Kidney (tissue), 14 donors: ENCODE measurements around the gene CHST12. TPM values are rescaled to one million over a fixed set of nuclear protein-coding genes. Genes with fewer than 3 reads are reported as not detected.
A peak's percentile ranks its signal among the peaks of the same experiment; 100 is the strongest.

Source experiments
- DNase-seq, 5 donors: peaks; one replicate each; pipeline ENCODE4 v3.0.0-alpha.2; 2013 to 2020
- FAIRE-seq: peaks from 2 replicates; lab custom pipeline; 2012; peaks lifted over from hg19 to GRCh38; lab: Jason Lieb, UNC
- H3K27ac ChIP-seq, 2 donors: one replicate each; pipeline ENCODE4 v1.7.0; 2013; ENCODE audit warnings: low read depth in 2 of 2, low read length in 2 of 2, inconsistent platforms in 1 of 2
- H3K27me3 ChIP-seq: one replicate; pipeline ENCODE4 v1.7.1; 2013; ENCODE audit warnings: low read length, inconsistent platforms; ENCODE audit not compliant: control insufficient read depth, insufficient read depth
- H3K36me3 ChIP-seq, 3 donors: one replicate each; pipeline versions ENCODE4 v1.7.0 to v1.7.1; 2013; ENCODE audit warnings: low read length in 3 of 3, control low read depth in 1 of 3, inconsistent platforms in 1 of 3; ENCODE audit not compliant: insufficient read depth in 3 of 3, control insufficient read depth in 2 of 3
- H3K4me1 ChIP-seq, 3 donors: one replicate each; pipeline versions ENCODE4 v1.7.0 to v1.7.1; 2013; ENCODE audit warnings: low read length in 3 of 3, inconsistent platforms in 1 of 3, low read depth in 1 of 3; ENCODE audit not compliant: control insufficient read depth in 2 of 3, insufficient read depth in 2 of 3
- H3K4me3 ChIP-seq, 3 donors: one replicate each; pipeline versions ENCODE4 v1.7.0 to v1.8.1; 2013; ENCODE audit warnings: low read length in 3 of 3, control low read depth in 1 of 3, inconsistent platforms in 1 of 3
- H3K9ac ChIP-seq, 3 donors: one replicate each; pipeline versions ENCODE4 v1.7.0 to v1.7.1; 2013; ENCODE audit warnings: low read length in 3 of 3, control low read depth in 1 of 3, inconsistent platforms in 1 of 3
- H3K9me3 ChIP-seq, 3 donors: one replicate each; pipeline versions ENCODE4 v1.7.0 to v1.7.1; 2013; ENCODE audit warnings: low read length in 3 of 3, control low read depth in 1 of 3, inconsistent platforms in 1 of 3; ENCODE audit not compliant: control insufficient read depth in 2 of 3, insufficient read depth in 1 of 3
- CTCF ChIP-seq: IDR thresholded peaks from 3 replicates; pipeline ENCODE4 v1.5.1; 2012; ENCODE audit warnings: mild to moderate bottlenecking, moderate library complexity, borderline replicate concordance; ENCODE audit not compliant: insufficient read depth; ENCODE audit errors: extremely low read depth
- intact Hi-C: fragments of 100-400 bp; cut with DNase I; formaldehyde crosslinking; loops from one replicate; pipeline ENCODE4 v1.11.1; 2022
- polyA plus RNA-seq: library from polyadenylated mRNA; stranded (reverse); fragments of 350-450 nt; fragmentation: Illumina TruSeq; extraction: RNeasy Lipid Tissue Mini Kit (QIAGEN cat#74804); gene quantifications from one replicate; pipeline ENCODE4 v1.2.3, GENCODE V29; 2014; ENCODE audit warnings: low read depth, low replicate concordance; ENCODE audit not compliant: insufficient read depth
- total RNA-seq: library from RNA; stranded (reverse); fragmentation: NEBNext Ultra II Directional; extraction: Animal tissue kit (Norgen Biotek cat#: 25700); gene quantifications from one replicate; pipeline ENCODE4 v1.2.1, GENCODE V29; 2021
- donor health status: control.
- donor health status: control.
- donor health status: control.
- donor health status: control.
- donor health status: control.
- donor health status: DM: yes; HTN: yes; CAD: no.
- donor health status: Normal renal cell carcinoma (clear cell type).

Gene CHST12
- total and polyA plus RNA-seq, 2 donors from 2014 or later: 16.3 to 25.6 TPM

- Histone ChIP-seq H3K36me3 (no peaks in the 10 kb centered on the region), H3K9me3 (no peaks in the 10 kb centered on the region), H3K27me3 (no peaks in the 10 kb centered on the region), H3K9ac (no peak overlapping the region), H3K27ac (no peak overlapping the region), H3K4me3 (no peak overlapping the region), H3K4me1 (peaks cover 0 to 10% (median 0%) of the 10 kb centered on the region in 3 donors)
- intact Hi-C loops: no loop called here
- FAIRE-seq (no peak), DNase-seq (no peak)
- no peak for TF ChIP-seq CTCF
These were observed 77.8 kb downstream of the CHST12 start for GRCh38 chr7:2481195-2481594.

- FAIRE-seq (no peak), DNase-seq (peak in 2 of 5 donors; percentile 0 to 33)
- H3K27ac ChIP-seq: no peak overlapping the region
- no peak for TF ChIP-seq CTCF
- H3K9me3 ChIP-seq: no peaks in the 10 kb centered on the region
- H3K4me1 ChIP-seq: peaks cover 0 to 8% (median 0%) of the 10 kb centered on the region in 3 donors
- no peaks in the 10 kb centered on the region for H3K36me3 ChIP-seq
- intact Hi-C loops: no loop called here
- H3K9ac ChIP-seq: no peak overlapping the region
- no peak overlapping the region for H3K4me3 ChIP-seq
- no peaks in the 10 kb centered on the region for H3K27me3 ChIP-seq
These were observed 79.5 kb downstream of the CHST12 start for GRCh38 chr7:2482725-2483451.

GRCh38 chr7:2483494-2483893, 80.1 kb downstream of the CHST12 start:
- no peak overlapping the region for H3K4me3 ChIP-seq
- H3K4me1 ChIP-seq: peaks cover 0 to 4% (median 0%) of the 10 kb centered on the region in 3 donors
- no peaks in the 10 kb centered on the region for H3K27me3 ChIP-seq
- DNase-seq (no peak), FAIRE-seq (no peak)
- no peaks in the 10 kb centered on the region for H3K9me3 ChIP-seq
- H3K36me3 ChIP-seq: no peaks in the 10 kb centered on the region
- H3K9ac ChIP-seq: no peak overlapping the region
- intact Hi-C loops: no loop called here
- TF ChIP-seq CTCF: no peak
- H3K27ac ChIP-seq: no peak overlapping the region
